Bronchial smooth muscle cell (primary cell): ENCODE measurements around the gene USP17L10. TPM values are rescaled to one million over a fixed set of nuclear protein-coding genes. Genes with fewer than 3 reads are reported as not detected.

Experiments used
- total RNA-seq: library from RNA; depleted of rRNA; stranded (reverse); fragments of >200 nt; gene quantifications from 2 replicates; pipeline ENCODE4 v1.2.1, GENCODE V29; 2014

The USP17L10 gene, protein sequence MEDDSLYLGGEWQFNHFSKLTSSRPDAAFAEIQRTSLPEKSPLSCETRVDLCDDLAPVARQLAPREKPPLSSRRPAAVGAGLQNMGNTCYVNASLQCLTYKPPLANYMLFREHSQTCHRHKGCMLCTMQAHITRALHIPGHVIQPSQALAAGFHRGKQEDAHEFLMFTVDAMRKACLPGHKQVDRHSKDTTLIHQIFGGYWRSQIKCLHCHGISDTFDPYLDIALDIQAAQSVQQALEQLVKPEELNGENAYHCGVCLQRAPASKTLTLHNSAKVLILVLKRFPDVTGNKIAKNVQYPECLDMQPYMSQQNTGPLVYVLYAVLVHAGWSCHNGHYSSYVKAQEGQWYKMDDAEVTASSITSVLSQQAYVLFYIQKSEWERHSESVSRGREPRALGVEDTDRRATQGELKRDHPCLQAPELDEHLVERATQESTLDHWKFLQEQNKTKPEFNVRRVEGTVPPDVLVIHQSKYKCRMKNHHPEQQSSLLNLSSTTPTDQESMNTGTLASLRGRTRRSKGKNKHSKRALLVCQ
- total RNA-seq, result not detected in 2 replicates

DNA sequence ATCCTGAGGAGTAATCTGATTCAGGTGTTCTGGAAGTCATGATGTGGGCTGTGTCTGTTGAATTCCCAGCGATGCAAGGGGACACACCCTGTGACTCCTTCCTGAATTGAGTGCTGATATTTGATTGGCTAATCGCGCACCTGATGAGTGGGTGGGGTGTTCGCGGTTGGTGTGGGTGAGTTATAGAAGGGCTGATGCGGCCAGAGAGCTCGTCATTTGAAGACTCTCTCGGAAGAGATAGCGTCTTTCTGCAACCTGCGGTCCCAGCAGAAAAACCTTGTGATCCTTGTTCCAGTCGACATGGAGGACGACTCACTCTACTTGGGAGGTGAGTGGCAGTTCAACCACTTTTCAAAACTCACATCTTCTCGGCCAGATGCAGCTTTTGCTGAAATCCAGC is at the start of gene USP17L10:
Gene USP17L10, plus strand, starts transcription at position 301 of the 400 bp plus-strand sequence. Its CDS starts 0 bp downstream, at position 301.

DNA sequence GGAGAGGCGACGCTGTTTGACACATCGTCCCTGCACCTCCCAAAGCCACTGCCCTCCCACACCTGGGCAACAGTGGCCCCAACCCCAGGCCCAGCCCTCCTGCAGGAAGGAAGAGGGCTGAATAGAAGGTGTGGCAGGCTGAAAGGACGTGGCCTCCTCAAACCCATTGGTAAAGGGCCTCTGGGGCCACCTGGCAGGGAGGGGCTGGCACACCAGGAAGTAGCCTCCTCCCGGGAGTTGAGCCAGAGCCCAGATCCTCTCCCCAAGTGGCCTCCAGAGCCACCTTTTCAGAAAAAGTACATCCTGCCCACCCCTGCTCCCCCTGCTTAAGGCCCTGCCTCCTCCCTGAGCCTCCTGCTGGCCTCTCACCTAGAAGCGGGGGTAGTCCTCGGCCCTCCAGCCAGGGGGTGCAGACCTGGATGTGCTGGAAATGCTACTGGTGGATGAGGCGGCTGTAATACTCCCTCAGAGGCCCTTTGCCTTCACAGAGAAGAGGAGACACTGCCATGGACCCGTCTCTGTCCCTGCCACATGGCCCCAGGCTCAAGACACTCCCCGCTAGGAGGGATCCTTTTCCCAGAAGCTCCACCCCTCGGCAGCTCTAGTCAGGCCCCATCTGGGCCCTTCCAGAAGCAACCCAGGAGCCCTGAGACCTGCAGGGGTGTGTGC is 40.5 kb upstream of the USP17L10 start, which contains the start of gene FAM90A26:
Gene FAM90A26, plus strand, starts transcription at position 619 of the 669 bp plus-strand sequence. CDS start 2,764 bp downstream, outside the sequence.

DNA sequence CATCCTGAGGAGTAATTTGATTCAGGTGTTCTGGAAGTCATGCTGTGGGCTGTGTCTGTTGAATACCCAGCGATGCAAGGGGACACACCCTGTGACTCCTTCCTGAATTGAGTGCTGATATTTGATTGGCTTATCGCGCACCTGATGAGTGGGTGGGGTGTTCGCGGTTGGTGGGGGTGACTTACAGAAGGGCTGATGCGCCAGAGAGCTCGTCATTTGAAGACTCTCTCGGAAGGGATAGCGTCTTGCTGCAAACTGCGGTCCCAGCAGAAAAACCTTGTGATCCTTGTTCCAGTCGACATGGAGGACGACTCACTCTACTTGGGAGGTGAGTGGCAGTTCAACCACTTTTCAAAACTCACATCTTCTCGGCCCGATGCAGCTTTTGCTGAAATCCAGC is 4.6 kb downstream of the USP17L10 start, which contains the start of gene USP17L11:
Gene USP17L11, plus strand, starts transcription at position 301 of the 400 bp plus-strand sequence. Its CDS starts 0 bp downstream, at position 301.

DNA sequence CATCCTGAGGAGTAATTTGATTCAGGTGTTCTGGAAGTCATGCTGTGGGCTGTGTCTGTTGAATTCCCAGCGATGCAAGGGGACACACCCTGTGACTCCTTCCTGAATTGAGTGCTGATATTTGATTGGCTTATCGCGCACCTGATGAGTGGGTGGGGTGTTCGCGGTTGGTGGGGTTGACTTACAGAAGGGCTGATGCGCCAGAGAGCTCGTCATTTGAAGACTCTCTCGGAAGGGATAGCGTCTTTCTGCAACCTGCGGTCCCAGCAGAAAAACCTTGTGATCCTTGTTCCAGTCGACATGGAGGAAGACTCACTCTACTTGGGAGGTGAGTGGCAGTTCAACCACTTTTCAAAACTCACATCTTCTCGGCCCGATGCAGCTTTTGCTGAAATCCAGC is 9.4 kb downstream of the USP17L10 start, which contains the start of gene USP17L12:
Gene USP17L12, plus strand, starts transcription at position 301 of the 400 bp plus-strand sequence. Its CDS starts 0 bp downstream, at position 301.

DNA sequence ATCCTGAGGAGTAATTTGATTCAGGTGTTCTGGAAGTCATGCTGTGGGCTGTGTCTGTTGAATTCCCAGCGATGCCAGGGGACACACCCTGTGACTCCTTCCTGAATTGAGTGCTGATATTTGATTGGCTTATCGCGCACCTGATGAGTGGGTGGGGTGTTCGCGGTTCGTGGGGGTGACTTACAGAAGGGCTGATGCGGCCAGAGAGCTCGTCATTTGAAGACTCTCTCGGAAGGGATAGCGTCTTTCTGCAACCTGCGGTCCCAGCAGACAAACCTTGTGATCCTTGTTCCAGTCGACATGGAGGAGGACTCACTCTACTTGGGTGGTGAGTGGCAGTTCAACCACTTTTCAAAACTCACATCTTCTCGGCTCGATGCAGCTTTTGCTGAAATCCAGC is 14.1 kb downstream of the USP17L10 start, which contains the start of gene USP17L13:
Gene USP17L13, plus strand, starts transcription at position 301 of the 400 bp plus-strand sequence. Its CDS starts 0 bp downstream, at position 301.

DNA sequence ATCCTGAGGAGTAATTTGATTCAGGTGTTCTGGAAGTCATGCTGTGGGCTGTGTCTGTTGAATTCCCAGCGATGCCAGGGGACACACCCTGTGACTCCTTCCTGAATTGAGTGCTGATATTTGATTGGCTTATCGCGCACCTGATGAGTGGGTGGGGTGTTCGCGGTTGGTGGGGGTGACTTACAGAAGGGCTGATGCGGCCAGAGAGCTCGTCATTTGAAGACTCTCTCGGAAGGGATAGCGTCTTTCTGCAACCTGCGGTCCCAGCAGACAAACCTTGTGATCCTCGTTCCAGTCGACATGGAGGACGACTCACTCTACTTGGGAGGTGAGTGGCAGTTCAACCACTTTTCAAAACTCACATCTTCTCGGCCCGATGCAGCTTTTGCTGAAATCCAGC is 23.6 kb downstream of the USP17L10 start, which contains the start of gene USP17L15:
Gene USP17L15, plus strand, starts transcription at position 301 of the 400 bp plus-strand sequence. Its CDS starts 0 bp downstream, at position 301.

DNA sequence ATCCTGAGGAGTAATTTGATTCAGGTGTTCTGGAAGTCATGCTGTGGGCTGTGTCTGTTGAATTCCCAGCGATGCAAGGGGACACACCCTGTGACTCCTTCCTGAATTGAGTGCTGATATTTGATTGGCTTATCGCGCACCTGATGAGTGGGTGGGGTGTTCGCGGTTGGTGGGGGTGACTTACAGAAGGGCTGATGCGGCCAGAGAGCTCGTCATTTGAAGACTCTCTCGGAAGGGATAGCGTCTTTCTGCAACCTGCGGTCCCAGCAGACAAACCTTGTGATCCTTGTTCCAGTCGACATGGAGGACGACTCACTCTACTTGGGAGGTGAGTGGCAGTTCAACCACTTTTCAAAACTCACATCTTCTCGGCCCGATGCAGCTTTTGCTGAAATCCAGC is 33.1 kb downstream of the USP17L10 start, which contains the start of gene USP17L17:
Gene USP17L17, plus strand, starts transcription at position 301 of the 400 bp plus-strand sequence. Its CDS starts 0 bp downstream, at position 301.

DNA sequence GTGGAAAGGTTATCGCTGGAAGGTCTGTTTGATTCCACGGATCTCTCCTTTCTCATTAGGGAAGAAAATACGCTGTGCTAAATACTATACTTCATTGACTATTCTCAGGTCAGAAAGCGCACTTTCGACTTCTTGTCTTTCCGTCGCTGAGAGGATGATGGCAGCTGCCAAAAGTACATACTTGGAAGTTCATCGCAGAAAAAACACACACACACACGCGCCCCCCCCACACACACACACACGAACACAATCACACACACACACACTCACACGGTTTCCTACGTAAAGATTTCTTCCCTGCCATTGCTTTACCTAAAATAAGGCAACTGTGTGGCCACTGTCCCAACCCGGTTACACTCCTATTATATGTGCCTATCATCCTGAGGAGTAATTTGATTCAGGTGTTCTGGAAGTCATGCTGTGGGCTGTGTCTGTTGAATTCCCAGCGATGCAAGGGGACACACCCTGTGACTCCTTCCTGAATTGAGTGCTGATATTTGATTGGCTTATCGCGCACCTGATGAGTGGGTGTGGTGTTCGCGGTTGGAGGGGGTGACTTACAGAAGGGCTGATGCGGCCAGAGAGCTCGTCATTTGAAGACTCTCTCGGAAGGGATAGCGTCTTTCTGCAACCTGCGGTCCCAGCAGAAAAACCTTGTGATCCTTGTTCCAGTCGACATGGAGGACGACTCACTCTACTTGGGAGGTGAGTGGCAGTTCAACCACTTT is 37.7 kb downstream of the USP17L10 start, which contains the start of gene USP17L18:
Gene USP17L18, plus strand, starts transcription at position 678 of the 728 bp plus-strand sequence. Its CDS starts 0 bp downstream, at position 678.

DNA sequence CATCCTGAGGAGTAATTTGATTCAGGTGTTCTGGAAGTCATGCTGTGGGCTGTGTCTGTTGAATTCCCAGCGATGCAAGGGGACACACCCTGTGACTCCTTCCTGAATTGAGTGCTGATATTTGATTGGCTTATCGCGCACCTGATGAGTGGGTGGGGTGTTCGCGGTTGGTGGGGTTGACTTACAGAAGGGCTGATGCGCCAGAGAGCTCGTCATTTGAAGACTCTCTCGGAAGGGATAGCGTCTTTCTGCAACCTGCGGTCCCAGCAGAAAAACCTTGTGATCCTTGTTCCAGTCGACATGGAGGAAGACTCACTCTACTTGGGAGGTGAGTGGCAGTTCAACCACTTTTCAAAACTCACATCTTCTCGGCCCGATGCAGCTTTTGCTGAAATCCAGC is 42.6 kb downstream of the USP17L10 start, which contains the start of gene USP17L19:
Gene USP17L19, plus strand, starts transcription at position 301 of the 400 bp plus-strand sequence. Its CDS starts 0 bp downstream, at position 301.

DNA sequence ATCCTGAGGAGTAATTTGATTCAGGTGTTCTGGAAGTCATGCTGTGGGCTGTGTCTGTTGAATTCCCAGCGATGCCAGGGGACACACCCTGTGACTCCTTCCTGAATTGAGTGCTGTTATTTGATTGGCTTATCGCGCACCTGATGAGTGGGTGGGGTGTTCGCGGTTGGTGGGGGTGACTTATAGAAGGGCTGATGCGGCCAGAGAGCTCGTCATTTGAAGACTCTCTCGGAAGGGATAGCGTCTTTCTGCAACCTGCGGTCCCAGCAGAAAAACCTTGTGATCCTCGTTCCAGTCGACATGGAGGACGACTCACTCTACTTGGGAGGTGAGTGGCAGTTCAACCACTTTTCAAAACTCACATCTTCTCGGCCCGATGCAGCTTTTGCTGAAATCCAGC is 47.4 kb downstream of the USP17L10 start, which contains the start of gene USP17L20:
Gene USP17L20, plus strand, starts transcription at position 301 of the 400 bp plus-strand sequence. Its CDS starts 0 bp downstream, at position 301.

Other genes starting within 250 kb of the USP17L10 start
- gene FAM90A26, start 40.2 kb upstream of the USP17L10 start, total RNA-seq, result not detected in 2 replicates
- gene USP17L11, start 4.7 kb downstream of the USP17L10 start, total RNA-seq, result not detected in 2 replicates
- gene USP17L12, start 9.5 kb downstream of the USP17L10 start, total RNA-seq, result not detected in 2 replicates
- not detected in 2 replicates for gene USP17L13, start 14.2 kb downstream of the USP17L10 start, total RNA-seq
- gene USP17L15, start 23.7 kb downstream of the USP17L10 start, total RNA-seq, result not detected in 2 replicates
- not detected in 2 replicates for gene USP17L17, start 33.2 kb downstream of the USP17L10 start, total RNA-seq
- gene USP17L18, start 38.0 kb downstream of the USP17L10 start, total RNA-seq, result not detected in 2 replicates
- gene USP17L19, start 42.7 kb downstream of the USP17L10 start, total RNA-seq, result not detected in 2 replicates
- not detected in 2 replicates for gene USP17L20, start 47.5 kb downstream of the USP17L10 start, total RNA-seq
- not detected in 2 replicates for gene USP17L21, start 52.2 kb downstream of the USP17L10 start, total RNA-seq
- not detected in 2 replicates for gene USP17L22, start 57.0 kb downstream of the USP17L10 start, total RNA-seq
- gene USP17L24, start 114.5 kb downstream of the USP17L10 start, total RNA-seq, result not detected in 2 replicates
- gene USP17L25, start 119.3 kb downstream of the USP17L10 start, total RNA-seq, result not detected in 2 replicates
- gene USP17L26, start 124.0 kb downstream of the USP17L10 start, total RNA-seq, result not detected in 2 replicates
- not detected in 2 replicates for gene USP17L5, start 128.7 kb downstream of the USP17L10 start, total RNA-seq
- gene USP17L27, start 133.5 kb downstream of the USP17L10 start, total RNA-seq, result not detected in 2 replicates
- gene USP17L28, start 138.2 kb downstream of the USP17L10 start, total RNA-seq, result not detected in 2 replicates
- not detected in 2 replicates for gene USP17L29, start 143.0 kb downstream of the USP17L10 start, total RNA-seq
- not detected in 2 replicates for gene USP17L30, start 152.5 kb downstream of the USP17L10 start, total RNA-seq
- gene DEFB131A, start 233.8 kb downstream of the USP17L10 start, total RNA-seq, result not detected in 2 replicates